OCI-LY7 (cell line): Measurements from ENCODE around the gene SOX21.

Experiments used
- EZH2phosphoT487 ChIP-seq: fragments of 200-600 bp; sonication (generic); IDR thresholded peaks from 2 replicates; pipeline ENCODE4 v1.6.1; 2018; ENCODE audit warnings: low read depth, borderline replicate concordance, mild to moderate bottlenecking, mixed run types, antibody characterized with exemption, low read length, moderate library complexity, mixed read lengths
- TF ChIP-seq, protein P1 (sequence below): fragments of 200-600 bp; sonication (generic); conservative IDR thresholded peaks from 2 replicates; pipeline ENCODE4 v1.5.1; 2014; ENCODE audit warnings: mild to moderate bottlenecking, antibody characterized with exemption, low read length, moderate library complexity, mixed read lengths

DNA sequence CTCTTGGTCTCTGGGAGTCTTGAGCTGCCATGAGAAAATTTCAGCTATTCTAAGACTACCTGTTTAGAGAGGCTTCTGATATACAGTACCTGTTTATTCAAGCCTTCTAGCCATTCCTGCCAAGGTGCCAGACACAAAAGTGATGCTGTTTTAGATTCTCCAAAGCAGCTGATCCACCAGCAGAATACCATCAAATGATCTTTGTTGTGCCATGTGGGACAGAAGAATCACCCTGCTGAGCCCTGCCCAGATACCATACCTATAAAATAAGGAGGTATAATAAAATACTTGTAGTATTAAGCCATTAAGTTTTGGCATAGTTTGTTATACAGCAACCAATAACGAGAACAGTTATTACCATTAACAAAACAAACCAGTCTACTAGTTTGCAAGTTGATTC, 14.1 kb upstream of the SOX21 start:
- TF ChIP-seq, protein P1, sequence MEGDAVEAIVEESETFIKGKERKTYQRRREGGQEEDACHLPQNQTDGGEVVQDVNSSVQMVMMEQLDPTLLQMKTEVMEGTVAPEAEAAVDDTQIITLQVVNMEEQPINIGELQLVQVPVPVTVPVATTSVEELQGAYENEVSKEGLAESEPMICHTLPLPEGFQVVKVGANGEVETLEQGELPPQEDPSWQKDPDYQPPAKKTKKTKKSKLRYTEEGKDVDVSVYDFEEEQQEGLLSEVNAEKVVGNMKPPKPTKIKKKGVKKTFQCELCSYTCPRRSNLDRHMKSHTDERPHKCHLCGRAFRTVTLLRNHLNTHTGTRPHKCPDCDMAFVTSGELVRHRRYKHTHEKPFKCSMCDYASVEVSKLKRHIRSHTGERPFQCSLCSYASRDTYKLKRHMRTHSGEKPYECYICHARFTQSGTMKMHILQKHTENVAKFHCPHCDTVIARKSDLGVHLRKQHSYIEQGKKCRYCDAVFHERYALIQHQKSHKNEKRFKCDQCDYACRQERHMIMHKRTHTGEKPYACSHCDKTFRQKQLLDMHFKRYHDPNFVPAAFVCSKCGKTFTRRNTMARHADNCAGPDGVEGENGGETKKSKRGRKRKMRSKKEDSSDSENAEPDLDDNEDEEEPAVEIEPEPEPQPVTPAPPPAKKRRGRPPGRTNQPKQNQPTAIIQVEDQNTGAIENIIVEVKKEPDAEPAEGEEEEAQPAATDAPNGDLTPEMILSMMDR, result no peak
- TF ChIP-seq EZH2phosphoT487, result no peak
